ENCODE results near the gene C5orf22.

- TF ChIP-seq EZH2 (IDR thresholded peaks at IDR 0.05) (no peak), POLR2AphosphoS5 (IDR thresholded peaks at IDR 0.05; ENCODE audit: borderline replicate concordance, low read depth, low read length) (no peak)
Observed at GRCh38 chr5:31487506-31487905, 44.6 kb upstream of the C5orf22 start.

All from SK-N-MC (cell line).